GM19395 (cell line): ENCODE results near the gene MGAT2.
"Not testable (repeated sequence)": the region's sequence is repeated elsewhere in the genome, so short reads cannot be mapped to it uniquely, and the experiment has no call there.

Experiments used
- ATAC-seq: cut with Tn5 transposase; IDR thresholded peaks from one replicate; pipeline ENCODE4 v1.9.1; 2021; ENCODE audit warnings: mild to moderate bottlenecking, moderate library complexity; ENCODE audit not compliant: unreplicated experiment

Gene MGAT2

DNA sequence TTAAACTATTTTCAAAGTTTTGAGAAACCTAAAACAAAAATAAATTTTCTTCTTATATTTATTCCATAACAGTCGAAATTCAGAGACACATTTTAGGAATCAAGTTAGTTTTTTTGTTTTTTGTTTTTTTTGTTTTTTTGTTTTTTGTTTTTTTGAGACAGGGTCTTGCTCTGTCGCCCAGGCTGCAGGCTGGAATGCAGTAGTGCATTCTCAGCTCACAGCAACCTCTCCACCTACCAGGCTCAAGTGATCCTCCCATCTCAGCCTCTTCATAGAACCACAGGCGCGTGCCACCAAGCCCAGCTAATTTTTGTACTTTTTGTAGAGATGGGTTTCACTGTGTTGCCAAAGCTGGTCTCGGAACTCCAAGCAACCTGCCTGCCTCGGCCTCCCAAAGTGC lies 32.9 kb downstream of the MGAT2 start:
- ATAC-seq: no peak

DNA sequence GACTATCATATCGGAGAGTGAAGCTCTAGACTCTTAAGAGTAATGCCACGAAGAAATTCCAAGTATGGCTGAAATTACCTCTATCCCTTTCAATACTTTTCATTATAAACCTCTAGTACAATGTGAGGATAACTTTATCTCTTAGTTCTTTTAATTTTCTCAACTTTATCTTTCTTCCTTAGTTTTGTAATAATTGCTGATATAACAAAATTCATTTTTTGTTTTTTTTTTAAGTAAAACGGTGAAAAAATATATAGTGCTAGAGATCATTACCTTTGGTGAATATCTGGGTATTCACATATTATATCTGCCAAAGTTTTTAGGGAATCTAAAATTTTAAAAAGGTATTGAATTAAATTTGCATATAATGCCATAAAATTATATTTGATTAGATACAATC lies 33.9 kb downstream of the MGAT2 start:
- ATAC-seq: no peak

DNA sequence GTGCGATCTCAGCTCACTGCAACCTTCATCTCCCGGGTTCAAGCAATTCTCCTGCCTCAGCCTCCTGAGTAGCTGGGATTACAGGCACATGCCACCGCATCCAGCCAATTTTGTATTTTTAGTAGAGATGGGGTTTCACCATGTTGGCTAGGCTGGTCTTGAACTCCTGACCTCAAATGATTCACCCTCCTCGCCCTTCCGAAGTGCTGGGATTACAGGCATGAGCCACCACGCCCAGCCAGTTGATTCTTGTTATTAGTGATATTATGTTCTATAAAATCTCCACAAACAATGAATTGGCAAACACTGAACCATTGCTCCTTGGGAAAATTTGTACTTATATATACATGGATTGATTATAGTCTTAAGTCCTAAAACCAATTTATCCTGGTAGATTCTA lies 36.9 kb downstream of the MGAT2 start:
- ATAC-seq: not testable (repeated sequence)

DNA sequence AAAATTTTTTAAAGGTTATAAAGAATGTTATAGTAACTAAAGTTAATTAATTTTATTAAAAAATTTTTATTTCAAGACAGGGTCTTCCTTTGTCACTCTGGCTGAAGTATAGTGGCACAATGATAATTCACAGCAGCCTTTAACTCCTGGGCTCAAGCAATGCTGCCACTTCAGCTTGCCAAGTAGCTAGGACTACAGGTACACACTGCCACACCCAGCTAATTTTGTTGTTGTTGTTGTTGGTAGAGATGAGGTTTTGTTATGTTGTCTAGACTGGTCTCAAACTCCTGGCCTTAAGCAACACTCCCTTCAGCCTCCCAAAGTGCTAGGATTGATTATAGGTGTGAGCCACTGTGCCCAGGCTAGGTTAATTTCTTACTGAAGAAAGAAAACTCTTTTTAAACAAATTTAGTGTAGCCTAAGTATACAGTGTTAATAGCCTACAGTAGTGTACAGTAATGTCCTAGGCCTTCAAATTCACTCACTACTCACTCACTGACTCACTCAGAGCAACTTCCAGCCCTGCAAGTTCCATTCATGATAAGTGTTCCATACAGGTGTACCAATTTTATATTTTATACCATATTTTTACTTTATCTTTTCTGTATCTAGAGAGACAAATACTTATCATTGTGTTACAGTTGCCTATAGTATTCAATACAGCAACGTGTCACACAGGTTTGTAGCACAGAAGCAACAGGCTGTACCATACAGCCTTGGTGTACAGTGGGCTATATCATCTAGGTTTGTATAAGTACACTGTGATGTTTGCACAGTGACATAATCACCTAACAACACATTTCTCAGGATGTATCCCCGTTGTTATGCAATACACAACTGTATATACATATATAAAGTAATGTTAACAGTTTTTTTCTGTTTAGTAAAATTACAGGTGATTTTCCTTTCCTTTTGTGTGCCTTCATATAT lies 39.2 kb downstream of the MGAT2 start:
- no peak for ATAC-seq

DNA sequence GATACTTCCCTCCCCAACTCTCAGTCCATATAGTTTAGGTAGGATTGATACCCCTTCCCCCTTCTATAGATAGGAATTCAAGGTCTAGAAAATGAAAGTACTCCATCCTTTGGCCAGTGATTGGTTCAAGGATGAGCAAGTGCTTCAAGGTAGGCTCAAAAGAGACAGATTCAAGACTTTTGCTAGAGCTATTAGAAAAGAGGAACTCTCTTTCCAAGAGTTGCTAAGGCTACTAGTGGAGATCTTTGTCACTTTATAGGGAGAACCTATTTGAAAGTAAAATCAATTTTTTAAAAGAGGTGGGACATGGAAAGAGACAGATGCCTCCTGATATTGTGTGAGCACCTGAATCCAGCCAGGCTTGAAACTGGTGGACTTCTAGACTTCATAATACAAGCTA lies 49.9 kb downstream of the MGAT2 start:
- no peak for ATAC-seq
